Measurements from ENCODE around the gene HP. TPM values are rescaled to one million over a fixed set of nuclear protein-coding genes. Genes with fewer than 3 reads are reported as not detected.

Gene HP
- total RNA-seq, 1 experiment from 2014 or later, result 10.0 TPM

- Mint-ChIP-seq H3K4me1 (no peaks in the 10 kb centered on the region), H3K27ac (no peak overlapping the region), H3K27me3 (ENCODE audit: low read depth) (no peaks in the 10 kb centered on the region; the same call in 1 of the 2 replicates), H3K36me3 (peaks cover 84% of the 10 kb centered on the region), H3K9me3 (no peaks in the 10 kb centered on the region), H3K4me3 (no peak overlapping the region)
- ChIA-PET POLR2A (no interaction called here), CTCF (no interaction called here)
- DNase-seq (ENCODE audit: low spot score) (no peak), ATAC-seq (no peak)
- TF ChIP-seq ERG (CRISPR knock-in tag; IDR thresholded peaks at IDR 0.05) (no peak), ZBTB21 (CRISPR knock-in tag; IDR thresholded peaks at IDR 0.05; ENCODE audit: borderline replicate concordance) (no peak), ZNF416 (CRISPR knock-in tag; IDR thresholded peaks at IDR 0.05) (no peak), FOXP1 (CRISPR knock-in tag; IDR thresholded peaks at IDR 0.05; ENCODE audit: borderline replicate concordance) (no peak), ZNF219 (CRISPR knock-in tag; IDR thresholded peaks at IDR 0.05; ENCODE audit: borderline replicate concordance) (no peak), JUN (CRISPR knock-in tag; IDR thresholded peaks at IDR 0.05) (no peak), ZNF263 (CRISPR knock-in tag; IDR thresholded peaks at IDR 0.05; ENCODE audit: low read depth) (no peak), TEAD1 (CRISPR knock-in tag; IDR thresholded peaks at IDR 0.05) (no peak), ZBTB43 (CRISPR knock-in tag; IDR thresholded peaks at IDR 0.05) (no peak), SMAD3 (CRISPR knock-in tag; IDR thresholded peaks at IDR 0.05; ENCODE audit: borderline replicate concordance) (no peak)
- TF ChIP-seq, protein P1, sequence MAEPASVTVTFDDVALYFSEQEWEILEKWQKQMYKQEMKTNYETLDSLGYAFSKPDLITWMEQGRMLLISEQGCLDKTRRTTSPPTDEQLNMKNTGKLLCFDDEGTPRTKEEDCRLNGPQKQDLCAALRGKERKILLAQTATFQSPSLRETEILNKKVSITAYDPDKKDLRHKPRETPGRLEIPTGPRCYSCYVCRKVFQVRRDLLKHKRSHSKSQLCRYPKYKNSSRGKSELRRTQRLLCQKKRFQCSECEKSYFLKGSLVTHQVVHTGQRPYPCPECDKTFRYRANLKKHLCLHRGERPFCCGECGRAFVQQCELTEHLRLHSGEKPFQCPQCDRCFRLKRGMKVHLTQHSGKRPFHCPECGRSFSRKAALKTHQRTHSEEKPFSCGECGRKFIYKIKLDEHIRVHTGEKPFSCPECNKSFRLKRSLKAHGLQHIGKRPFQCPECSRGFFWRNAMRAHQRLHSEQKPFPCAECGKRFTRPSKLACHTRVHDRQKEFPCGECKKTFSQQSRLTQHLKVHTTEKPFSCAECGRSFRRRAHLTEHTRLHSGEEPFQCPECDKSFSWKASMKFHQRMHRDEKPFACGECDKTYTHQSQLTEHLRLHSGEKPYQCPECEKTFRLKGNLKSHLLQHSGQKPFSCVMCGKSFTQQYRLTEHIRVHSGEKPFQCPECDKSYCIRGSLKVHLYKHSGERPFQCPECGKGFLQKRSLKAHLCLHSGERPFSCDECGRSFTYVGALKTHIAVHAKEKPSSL (CRISPR knock-in tag; conservative IDR thresholded peaks at IDR 0.05), result no peak
- TF ChIP-seq, protein P2, sequence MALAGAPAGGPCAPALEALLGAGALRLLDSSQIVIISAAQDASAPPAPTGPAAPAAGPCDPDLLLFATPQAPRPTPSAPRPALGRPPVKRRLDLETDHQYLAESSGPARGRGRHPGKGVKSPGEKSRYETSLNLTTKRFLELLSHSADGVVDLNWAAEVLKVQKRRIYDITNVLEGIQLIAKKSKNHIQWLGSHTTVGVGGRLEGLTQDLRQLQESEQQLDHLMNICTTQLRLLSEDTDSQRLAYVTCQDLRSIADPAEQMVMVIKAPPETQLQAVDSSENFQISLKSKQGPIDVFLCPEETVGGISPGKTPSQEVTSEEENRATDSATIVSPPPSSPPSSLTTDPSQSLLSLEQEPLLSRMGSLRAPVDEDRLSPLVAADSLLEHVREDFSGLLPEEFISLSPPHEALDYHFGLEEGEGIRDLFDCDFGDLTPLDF (CRISPR knock-in tag; IDR thresholded peaks at IDR 0.05), result no peak
These were observed 46.9 kb downstream of the HP start for GRCh38 chr16:72101195-72101594.

DNA sequence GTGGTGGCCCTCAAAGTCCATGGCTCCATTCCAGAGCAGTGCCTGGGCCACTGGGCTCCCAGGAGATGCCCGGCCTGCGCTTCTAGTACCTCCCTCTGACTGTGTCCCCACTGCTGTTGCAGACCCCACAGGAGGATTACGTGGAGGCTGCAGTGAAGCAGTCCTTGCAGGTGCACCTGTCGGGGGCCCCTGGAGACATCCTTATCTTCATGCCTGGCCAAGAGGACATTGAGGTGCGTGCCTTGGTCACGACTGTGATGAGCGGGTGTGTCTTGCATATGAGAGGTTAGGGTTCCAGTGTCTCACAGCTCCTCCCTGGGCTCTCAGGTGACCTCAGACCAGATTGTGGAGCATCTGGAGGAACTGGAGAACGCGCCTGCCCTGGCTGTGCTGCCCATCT, 50.6 kb downstream of the HP start:
- Mint-ChIP-seq H3K27ac (no peak overlapping the region), H3K36me3 (peaks cover 90% of the 10 kb centered on the region), H3K27me3 (ENCODE audit: low read depth) (no peaks in the 10 kb centered on the region; the same call in 1 of the 2 replicates), H3K9me3 (no peaks in the 10 kb centered on the region), H3K4me1 (no peaks in the 10 kb centered on the region), H3K4me3 (no peak overlapping the region)
- ATAC-seq (no peak), DNase-seq (ENCODE audit: low spot score) (no peak)
- ChIA-PET POLR2A (no interaction called here), CTCF (no interaction called here)
- TF ChIP-seq, protein P3, sequence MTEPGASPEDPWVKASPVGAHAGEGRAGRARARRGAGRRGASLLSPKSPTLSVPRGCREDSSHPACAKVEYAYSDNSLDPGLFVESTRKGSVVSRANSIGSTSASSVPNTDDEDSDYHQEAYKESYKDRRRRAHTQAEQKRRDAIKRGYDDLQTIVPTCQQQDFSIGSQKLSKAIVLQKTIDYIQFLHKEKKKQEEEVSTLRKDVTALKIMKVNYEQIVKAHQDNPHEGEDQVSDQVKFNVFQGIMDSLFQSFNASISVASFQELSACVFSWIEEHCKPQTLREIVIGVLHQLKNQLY (CRISPR knock-in tag; IDR thresholded peaks at IDR 0.05), result no peak
- TF ChIP-seq HMGA2 (CRISPR knock-in tag; IDR thresholded peaks at IDR 0.05) (no peak), JUN (CRISPR knock-in tag; IDR thresholded peaks at IDR 0.05) (no peak), ZSCAN18 (CRISPR knock-in tag; IDR thresholded peaks at IDR 0.05) (no peak), CREB1 (CRISPR knock-in tag; IDR thresholded peaks at IDR 0.05) (no peak), ZNF138 (CRISPR knock-in tag; conservative IDR thresholded peaks at IDR 0.05) (no peak)
- TF ChIP-seq, protein P4, sequence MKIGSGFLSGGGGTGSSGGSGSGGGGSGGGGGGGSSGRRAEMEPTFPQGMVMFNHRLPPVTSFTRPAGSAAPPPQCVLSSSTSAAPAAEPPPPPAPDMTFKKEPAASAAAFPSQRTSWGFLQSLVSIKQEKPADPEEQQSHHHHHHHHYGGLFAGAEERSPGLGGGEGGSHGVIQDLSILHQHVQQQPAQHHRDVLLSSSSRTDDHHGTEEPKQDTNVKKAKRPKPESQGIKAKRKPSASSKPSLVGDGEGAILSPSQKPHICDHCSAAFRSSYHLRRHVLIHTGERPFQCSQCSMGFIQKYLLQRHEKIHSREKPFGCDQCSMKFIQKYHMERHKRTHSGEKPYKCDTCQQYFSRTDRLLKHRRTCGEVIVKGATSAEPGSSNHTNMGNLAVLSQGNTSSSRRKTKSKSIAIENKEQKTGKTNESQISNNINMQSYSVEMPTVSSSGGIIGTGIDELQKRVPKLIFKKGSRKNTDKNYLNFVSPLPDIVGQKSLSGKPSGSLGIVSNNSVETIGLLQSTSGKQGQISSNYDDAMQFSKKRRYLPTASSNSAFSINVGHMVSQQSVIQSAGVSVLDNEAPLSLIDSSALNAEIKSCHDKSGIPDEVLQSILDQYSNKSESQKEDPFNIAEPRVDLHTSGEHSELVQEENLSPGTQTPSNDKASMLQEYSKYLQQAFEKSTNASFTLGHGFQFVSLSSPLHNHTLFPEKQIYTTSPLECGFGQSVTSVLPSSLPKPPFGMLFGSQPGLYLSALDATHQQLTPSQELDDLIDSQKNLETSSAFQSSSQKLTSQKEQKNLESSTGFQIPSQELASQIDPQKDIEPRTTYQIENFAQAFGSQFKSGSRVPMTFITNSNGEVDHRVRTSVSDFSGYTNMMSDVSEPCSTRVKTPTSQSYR (CRISPR knock-in tag; IDR thresholded peaks at IDR 0.05), result no peak
- TF ChIP-seq, protein P5, sequence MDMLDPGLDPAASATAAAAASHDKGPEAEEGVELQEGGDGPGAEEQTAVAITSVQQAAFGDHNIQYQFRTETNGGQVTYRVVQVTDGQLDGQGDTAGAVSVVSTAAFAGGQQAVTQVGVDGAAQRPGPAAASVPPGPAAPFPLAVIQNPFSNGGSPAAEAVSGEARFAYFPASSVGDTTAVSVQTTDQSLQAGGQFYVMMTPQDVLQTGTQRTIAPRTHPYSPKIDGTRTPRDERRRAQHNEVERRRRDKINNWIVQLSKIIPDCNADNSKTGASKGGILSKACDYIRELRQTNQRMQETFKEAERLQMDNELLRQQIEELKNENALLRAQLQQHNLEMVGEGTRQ (CRISPR knock-in tag; IDR thresholded peaks at IDR 0.05), result no peak
